NCI-H1436 treated with DMSO at 0.1 percent for 48 hours (cell line): ENCODE measurements around the gene KMT2C.

Experiments
- DNase-seq: peaks from one replicate; lab custom pipeline; 2025; lab: John Stamatoyannopoulos, UW

The KMT2C gene

GRCh38 chr7:152105205-152105604, 330.6 kb downstream of the KMT2C start:
- no peak for DNase-seq

GRCh38 chr7:152103691-152104090, 332.1 kb downstream of the KMT2C start:
- DNase-seq: no peak

- no peak for DNase-seq
Measured at GRCh38 chr7:152103066-152103465, 332.7 kb downstream of the KMT2C start.

- no peak for DNase-seq
Measured at GRCh38 chr7:152097330-152097729, 338.5 kb downstream of the KMT2C start.

GRCh38 chr7:152095771-152096170, 340.0 kb downstream of the KMT2C start:
- no peak for DNase-seq

- no peak for DNase-seq
Measured at GRCh38 chr7:152093717-152094116, 342.1 kb downstream of the KMT2C start.

- DNase-seq: no peak
Measured at GRCh38 chr7:152090747-152091146, 345.1 kb downstream of the KMT2C start.

- no peak for DNase-seq
Measured at GRCh38 chr7:152089183-152089582, 346.6 kb downstream of the KMT2C start.

- no peak for DNase-seq
Measured at GRCh38 chr7:152086513-152086912, 349.3 kb downstream of the KMT2C start.

GRCh38 chr7:152085131-152085530, 350.7 kb downstream of the KMT2C start:
- DNase-seq: no peak
